MM.1S (cell line): Measurements from ENCODE around the gene WIZ.

Experiments
- DNase-seq: peaks from one replicate; pipeline ENCODE4 v3.0.0-alpha.2; 2015
- H2AFZ ChIP-seq: fragments of 300-600 bp; sonication (generic); 2 replicates; pipeline ENCODE4 v1.6.0; 2016; ENCODE audit warnings: antibody characterized with exemption, low read length
- H3F3A ChIP-seq: fragments of 300-600 bp; sonication (generic); 2 replicates; pipeline ENCODE4 v1.6.1; 2016; ENCODE audit warnings: mild to moderate bottlenecking, antibody characterized with exemption, low read length, moderate library complexity, mixed read lengths; ENCODE audit not compliant: insufficient read depth
- H3K27ac ChIP-seq: fragments of 300-600 bp; sonication (generic); 2 replicates; pipeline ENCODE4 v1.5.1; 2016; ENCODE audit warnings: mild to moderate bottlenecking, low read length
- H3K27me3 ChIP-seq: fragments of 300-600 bp; sonication (generic); replicated peaks from 2 replicates; pipeline ENCODE4 v1.6.0; 2016; ENCODE audit warnings: low read length; ENCODE audit not compliant: insufficient read depth
- H3K36me3 ChIP-seq: fragments of 300-600 bp; sonication (generic); replicated peaks from 2 replicates; pipeline ENCODE4 v1.6.1; 2016; ENCODE audit warnings: mild to moderate bottlenecking, low read length, mixed read lengths; ENCODE audit not compliant: insufficient read depth
- H3K4me1 ChIP-seq: fragments of 300-600 bp; sonication (generic); 2 replicates; pipeline ENCODE4 v1.6.1; 2016; ENCODE audit warnings: low read length, mixed read lengths
- H3K4me2 ChIP-seq: fragments of 300-600 bp; sonication (generic); 2 replicates; pipeline ENCODE4 v1.6.0; 2016; ENCODE audit warnings: low read depth, low read length
- H3K4me3 ChIP-seq: fragments of 300-600 bp; sonication (generic); 2 replicates; pipeline ENCODE4 v1.5.1; 2016; ENCODE audit warnings: low read length, mixed read lengths
- H3K79me2 ChIP-seq: fragments of 300-600 bp; sonication (generic); 2 replicates; pipeline ENCODE4 v1.6.1; 2016; ENCODE audit warnings: mixed run types, low read length, mixed read lengths
- H3K9ac ChIP-seq: fragments of 300-600 bp; sonication (generic); 2 replicates; pipeline ENCODE4 v1.6.1; 2016; ENCODE audit warnings: low read length, mixed read lengths
- H3K9me2 ChIP-seq: fragments of 300-600 bp; sonication (generic); replicated peaks from 2 replicates; pipeline ENCODE4 v1.6.1; 2016; ENCODE audit warnings: mild to moderate bottlenecking, low read length, mixed read lengths; ENCODE audit not compliant: insufficient read depth
- H3K9me3 ChIP-seq: fragments of 300-600 bp; sonication (generic); replicated peaks from 2 replicates; pipeline ENCODE4 v1.6.1; 2016; ENCODE audit warnings: mild to moderate bottlenecking, low read length, mixed read lengths; ENCODE audit not compliant: insufficient read depth
- H4K20me1 ChIP-seq: fragments of 300-600 bp; sonication (generic); 2 replicates; pipeline ENCODE4 v1.6.1; 2016; ENCODE audit warnings: mild to moderate bottlenecking, low read length, moderate library complexity, mixed read lengths; ENCODE audit not compliant: insufficient read depth
- EZH2 ChIP-seq: fragments of 300-600 bp; sonication (generic); optimal IDR thresholded peaks from 2 replicates; pipeline ENCODE3; 2017; ENCODE audit warnings: low read depth, mild to moderate bottlenecking, antibody characterized with exemption, low read length, mixed read lengths
- EZH2phosphoT487 ChIP-seq: fragments of 300-600 bp; sonication (generic); IDR thresholded peaks from 2 replicates; pipeline ENCODE4 v1.6.1; 2018; ENCODE audit warnings: antibody characterized with exemption, low read length
- TF ChIP-seq, protein P1 (sequence below): fragments of 300-600 bp; sonication (generic); IDR thresholded peaks from 2 replicates; pipeline ENCODE4 v1.5.1; 2016; ENCODE audit warnings: antibody characterized with exemption, low read length, mixed read lengths

Gene WIZ

DNA sequence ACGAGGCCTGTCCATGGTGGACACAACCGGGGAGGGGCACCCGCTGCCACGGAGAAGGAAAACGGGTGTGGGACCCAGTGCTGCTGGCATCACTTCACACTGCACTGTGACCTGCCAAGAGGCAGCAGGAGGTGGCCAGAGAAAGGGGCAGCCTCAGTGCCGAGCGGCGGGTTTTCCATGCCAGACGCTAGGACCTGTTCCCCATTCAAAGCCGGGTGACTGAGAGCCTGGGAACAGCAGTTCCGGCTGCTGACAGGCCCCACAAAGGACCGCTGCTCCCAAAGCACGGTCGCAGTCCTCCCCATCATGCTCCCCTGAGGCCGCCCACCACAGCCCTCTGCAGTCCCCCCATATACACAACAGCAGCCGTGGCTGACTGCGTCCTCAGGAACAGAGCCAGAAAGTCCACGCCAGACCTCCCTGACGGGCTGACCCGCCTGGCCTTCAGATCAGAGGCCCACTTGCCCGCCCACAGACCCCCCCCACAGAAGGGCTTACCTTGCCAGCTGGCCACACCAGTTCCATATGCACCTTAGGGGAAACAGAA is 75.6 kb downstream of the WIZ start:
- Histone ChIP-seq H2AFZ (no peak overlapping the region), H3K9me3 (no peaks in the 10 kb centered on the region), H3K36me3 (0 out of 2 replicates have a peak, but pooled peaks cover 11% of the 10 kb centered on the region), H3K9me2 (no peaks in the 10 kb centered on the region), H3K9ac (no peak overlapping the region), H3F3A (peaks cover 9% of the 10 kb centered on the region; the same call in 1 of the 2 replicates), H3K27me3 (no peaks in the 10 kb centered on the region), H3K4me3 (no peak overlapping the region), H3K27ac (no peak overlapping the region), H4K20me1 (peaks cover 27% of the 10 kb centered on the region), H3K4me2 (no peak overlapping the region), H3K4me1 (0 out of 2 replicates have a peak, but pooled peaks cover 3% of the 10 kb centered on the region), H3K79me2 (peaks cover 95% of the 10 kb centered on the region)
- DNase-seq, result no peak
- TF ChIP-seq EZH2 (no peak), EZH2phosphoT487 (no peak)
- TF ChIP-seq, protein P1, sequence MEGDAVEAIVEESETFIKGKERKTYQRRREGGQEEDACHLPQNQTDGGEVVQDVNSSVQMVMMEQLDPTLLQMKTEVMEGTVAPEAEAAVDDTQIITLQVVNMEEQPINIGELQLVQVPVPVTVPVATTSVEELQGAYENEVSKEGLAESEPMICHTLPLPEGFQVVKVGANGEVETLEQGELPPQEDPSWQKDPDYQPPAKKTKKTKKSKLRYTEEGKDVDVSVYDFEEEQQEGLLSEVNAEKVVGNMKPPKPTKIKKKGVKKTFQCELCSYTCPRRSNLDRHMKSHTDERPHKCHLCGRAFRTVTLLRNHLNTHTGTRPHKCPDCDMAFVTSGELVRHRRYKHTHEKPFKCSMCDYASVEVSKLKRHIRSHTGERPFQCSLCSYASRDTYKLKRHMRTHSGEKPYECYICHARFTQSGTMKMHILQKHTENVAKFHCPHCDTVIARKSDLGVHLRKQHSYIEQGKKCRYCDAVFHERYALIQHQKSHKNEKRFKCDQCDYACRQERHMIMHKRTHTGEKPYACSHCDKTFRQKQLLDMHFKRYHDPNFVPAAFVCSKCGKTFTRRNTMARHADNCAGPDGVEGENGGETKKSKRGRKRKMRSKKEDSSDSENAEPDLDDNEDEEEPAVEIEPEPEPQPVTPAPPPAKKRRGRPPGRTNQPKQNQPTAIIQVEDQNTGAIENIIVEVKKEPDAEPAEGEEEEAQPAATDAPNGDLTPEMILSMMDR, result no peak

DNA sequence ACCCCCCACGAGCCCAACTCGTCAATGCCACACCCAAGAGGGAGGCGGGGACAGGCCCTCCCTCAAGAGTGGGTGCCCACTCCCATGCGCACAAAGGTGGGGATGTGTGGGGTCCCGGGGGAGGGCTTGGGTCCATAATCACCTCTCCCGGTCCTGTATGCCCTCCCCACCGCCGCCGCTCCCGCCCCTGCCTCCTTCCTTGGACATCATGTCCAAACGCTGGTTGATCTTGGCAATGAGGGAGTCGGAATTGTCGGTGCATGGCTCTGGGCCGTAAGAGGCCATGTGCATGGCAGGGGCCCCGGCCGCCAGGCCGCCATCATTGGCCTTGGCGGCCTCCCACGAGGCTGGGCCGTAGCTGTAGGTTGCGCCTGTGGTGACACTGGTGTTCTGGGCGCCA is 76.1 kb downstream of the WIZ start:
- Histone ChIP-seq H3K4me1 (0 out of 2 replicates have a peak, but pooled peaks cover 3% of the 10 kb centered on the region), H3K9me3 (no peaks in the 10 kb centered on the region), H3F3A (peaks cover 6% of the 10 kb centered on the region; the same call in 1 of the 2 replicates), H3K79me2 (peaks cover 94% of the 10 kb centered on the region), H3K27me3 (no peaks in the 10 kb centered on the region), H3K27ac (no peak overlapping the region), H3K4me3 (no peak overlapping the region), H3K4me2 (no peak overlapping the region), H3K9me2 (no peaks in the 10 kb centered on the region), H4K20me1 (peaks cover 27% of the 10 kb centered on the region), H3K9ac (no peak overlapping the region), H3K36me3 (peaks cover 11% of the 10 kb centered on the region; the same call in 1 of the 2 replicates), H2AFZ (no peak overlapping the region)
- no peak for DNase-seq
- TF ChIP-seq, protein P1, result no peak
- TF ChIP-seq EZH2 (no peak), EZH2phosphoT487 (no peak)

DNA sequence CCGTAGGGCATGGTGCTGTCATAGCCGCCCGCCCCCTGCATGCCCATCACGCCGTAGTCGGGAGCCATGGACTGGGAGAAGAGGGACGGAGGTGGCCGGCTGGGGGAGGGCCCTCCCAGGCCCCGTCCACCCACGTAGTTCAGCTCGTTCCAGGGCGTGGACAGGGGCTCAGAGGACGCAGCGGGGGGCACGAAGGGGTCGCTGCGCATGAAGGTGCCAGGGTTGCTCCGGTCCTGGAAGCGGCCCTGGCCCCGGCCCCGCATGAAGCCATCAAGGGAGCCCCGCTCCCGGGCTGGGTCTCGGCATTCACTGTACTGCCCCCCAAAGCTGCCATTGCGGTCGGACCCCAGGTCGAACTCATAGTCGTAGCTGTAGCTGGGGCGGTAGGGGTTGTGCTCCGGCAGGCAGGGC is 76.9 kb downstream of the WIZ start:
- Histone ChIP-seq H3K27me3 (no peaks in the 10 kb centered on the region), H2AFZ (no peak overlapping the region), H3K9ac (no peak overlapping the region), H4K20me1 (peaks cover 25% of the 10 kb centered on the region), H3K9me3 (no peaks in the 10 kb centered on the region), H3K9me2 (no peaks in the 10 kb centered on the region), H3K4me2 (no peak overlapping the region), H3K36me3 (peaks cover 11% of the 10 kb centered on the region; the same call in 1 of the 2 replicates), H3K27ac (no peak overlapping the region), H3F3A (no peaks in the 10 kb centered on the region), H3K79me2 (peaks cover 94% of the 10 kb centered on the region), H3K4me3 (no peak overlapping the region), H3K4me1 (peaks cover 4% of the 10 kb centered on the region; the same call in 1 of the 2 replicates)
- TF ChIP-seq EZH2 (no peak), EZH2phosphoT487 (no peak)
- TF ChIP-seq, protein P1, result no peak
- DNase-seq, result no peak
